Effector CD4-positive, alpha-beta T cell (primary cell): Measurements from ENCODE around the gene ERC2.

Experiments
- DNase-seq: peaks from one replicate; pipeline ENCODE4 v3.0.0-alpha.2; 2020

Gene ERC2

DNA sequence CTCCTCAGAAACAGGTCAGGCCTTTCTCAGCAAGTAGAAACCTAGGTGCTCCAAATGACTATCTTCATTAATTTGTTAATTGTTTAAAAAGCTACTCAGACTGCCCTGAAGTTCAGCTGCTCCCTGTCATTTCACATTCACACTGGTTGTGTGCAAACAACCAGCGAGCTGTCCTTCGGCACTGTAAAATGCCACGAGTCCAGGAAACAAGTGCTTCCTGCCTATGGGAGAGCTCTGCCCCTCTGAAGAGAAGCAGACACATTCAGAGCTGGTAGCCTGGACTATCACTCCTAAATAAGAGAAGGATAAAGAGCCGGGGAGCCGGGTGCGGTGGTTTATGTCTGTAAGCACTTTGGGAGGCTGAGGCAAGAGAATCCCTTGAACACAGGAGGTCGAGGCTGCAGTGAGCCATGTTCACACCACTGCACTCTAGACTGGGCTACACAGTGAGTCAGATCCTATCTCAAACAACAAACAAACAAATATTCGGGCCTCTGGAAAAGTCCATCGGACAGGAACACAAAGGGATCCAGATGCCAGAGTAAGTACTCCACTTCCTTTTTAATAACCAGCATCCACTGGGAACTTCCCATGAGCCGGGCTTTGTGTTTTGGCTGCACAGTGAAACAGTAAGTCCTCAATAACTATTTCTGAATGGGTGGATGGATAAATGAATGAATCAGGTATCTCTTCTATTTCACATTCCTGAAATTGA lies 866.7 kb downstream of the ERC2 start:
- no peak for DNase-seq

DNA sequence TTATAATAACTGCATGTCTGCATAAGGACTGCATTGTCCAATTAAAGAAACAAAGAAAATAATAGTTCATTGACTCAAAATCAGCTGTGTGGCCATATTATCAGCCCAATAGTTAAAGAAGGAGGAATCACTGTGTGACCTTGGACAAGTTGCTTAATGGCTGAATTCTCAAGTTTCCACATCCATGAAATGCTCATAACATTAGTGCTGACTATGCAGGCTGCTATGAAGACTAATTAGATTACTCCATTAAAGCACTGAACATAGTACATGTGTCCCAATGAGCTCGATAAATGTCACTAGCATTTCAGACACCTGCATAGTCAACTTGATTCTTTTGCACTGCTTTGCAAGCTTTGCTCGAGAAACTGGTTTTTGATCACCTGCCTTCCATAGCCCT lies 870.0 kb downstream of the ERC2 start:
- DNase-seq = no peak

DNA sequence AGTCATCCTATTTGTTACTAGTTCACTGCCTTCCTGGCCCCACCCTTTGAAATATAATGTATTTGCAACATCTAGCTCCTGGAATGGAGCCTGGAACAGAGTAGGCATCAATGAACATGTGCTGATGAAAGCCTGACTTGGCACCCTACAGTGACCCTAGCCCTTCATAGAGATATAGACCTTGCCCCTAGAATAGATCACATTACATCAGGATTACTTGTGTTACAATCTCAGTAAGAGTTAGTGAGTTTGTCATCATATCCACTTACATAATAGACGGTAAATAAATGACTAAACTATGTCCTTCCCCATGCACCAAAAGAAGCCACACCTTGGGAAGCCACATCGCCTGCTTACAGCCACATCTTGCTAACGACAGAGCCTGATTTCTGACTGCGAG lies 870.6 kb downstream of the ERC2 start:
- DNase-seq = no peak

DNA sequence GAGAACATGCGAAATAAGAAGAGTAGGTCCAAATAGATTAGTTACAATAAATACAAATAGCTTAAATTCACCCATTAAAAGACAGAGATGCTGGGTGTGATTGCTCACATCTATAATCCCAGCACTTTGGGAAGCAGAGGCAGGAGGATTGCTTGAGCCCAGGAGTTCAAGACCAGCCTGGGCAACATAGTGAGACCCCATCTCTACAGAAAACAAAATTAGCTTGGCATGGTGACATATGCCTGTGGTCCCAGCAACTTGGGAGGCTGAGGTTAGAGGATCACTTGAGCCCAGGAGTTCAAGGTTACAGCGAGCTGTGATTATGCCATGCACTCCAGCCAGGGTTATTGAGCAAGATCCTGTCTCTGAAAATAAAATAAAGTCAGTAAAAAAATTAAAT lies 872.1 kb downstream of the ERC2 start:
- no peak for DNase-seq

DNA sequence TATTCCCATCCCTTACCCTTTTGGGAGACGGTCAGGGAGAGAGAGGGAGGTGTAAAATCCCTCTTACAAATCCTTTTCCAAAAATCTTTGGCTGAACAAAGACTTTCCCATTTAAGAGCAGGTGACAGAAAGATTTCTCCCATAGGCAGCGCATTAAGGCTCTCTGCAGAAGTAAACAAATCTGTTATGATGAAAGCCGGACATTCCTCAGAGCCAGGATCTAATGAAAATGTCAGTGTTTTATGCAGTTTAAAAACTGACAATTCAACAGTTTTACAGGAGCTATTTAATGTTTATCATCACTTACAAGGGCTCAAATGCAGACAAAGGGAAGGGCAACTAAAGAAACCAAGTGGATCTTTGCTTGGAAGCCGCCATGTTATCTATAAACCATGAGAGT lies 872.8 kb downstream of the ERC2 start:
- DNase-seq = no peak

DNA sequence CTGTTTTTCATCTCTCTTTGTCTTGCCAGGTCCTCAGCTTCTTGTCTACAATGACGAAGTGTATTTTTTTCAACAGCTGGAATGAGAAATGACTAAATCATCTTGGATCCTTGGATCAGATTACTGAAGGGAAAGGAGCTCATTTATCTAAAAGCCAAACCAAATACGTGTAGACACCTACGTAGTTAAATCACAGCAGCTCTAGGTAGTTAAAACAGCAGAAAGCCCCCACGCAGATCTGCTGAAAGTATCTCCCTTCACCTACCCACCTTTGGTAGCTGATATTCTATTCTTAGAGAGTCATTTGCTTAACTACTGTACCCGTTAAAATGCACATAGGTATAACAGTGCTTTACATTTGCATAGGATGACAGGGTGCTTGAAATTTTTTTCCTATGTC lies 875.7 kb downstream of the ERC2 start:
- no peak for DNase-seq

DNA sequence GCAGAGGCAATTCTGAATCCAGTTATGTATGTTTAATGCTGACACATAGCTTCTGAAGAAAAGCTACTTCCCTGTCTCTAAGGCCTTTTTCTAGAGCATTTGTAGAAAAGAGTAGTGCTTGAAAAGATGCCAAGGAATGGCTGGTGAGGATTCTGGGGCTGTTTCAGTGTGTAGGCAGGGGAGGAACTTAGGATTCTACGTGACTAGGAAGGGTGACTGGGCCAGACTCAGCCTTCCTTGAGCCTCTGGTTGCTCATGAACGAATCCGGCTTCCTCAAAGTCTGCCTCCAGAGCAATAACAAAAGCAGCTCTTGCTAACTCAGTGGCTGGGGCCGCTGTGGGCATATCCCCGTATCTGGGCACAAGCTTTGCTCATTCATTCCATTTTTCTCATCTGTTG lies 876.4 kb downstream of the ERC2 start:
- DNase-seq = no peak

DNA sequence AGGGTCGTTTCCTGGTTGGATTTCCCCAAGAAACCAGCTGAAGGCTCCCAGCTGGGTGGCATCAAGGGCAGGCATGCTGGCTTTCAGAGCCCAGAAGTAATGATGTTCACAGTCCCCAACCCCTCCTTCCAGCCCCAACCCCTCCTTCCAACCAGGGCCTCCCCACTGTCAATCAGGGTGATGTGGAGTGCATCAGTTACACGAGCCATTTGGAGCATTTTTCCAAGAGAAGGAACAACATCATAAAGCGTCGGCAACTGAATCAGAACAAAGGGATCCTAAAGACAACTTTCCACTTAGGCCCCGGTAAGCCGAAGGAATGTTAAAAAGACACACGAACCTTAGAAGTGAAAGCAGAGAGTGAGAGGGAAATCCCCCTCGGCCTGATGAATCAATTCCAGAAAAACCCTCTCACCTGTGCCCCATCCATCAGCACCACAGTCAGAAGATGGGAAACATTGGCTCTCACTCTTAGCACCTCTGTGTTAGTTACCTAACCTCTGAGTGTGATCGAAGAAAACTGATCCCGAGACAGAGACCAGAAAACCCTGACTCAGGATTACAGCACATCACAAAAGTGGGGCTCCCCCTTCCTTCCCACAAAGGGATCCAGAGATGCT lies 880.0 kb downstream of the ERC2 start:
- DNase-seq = no peak

DNA sequence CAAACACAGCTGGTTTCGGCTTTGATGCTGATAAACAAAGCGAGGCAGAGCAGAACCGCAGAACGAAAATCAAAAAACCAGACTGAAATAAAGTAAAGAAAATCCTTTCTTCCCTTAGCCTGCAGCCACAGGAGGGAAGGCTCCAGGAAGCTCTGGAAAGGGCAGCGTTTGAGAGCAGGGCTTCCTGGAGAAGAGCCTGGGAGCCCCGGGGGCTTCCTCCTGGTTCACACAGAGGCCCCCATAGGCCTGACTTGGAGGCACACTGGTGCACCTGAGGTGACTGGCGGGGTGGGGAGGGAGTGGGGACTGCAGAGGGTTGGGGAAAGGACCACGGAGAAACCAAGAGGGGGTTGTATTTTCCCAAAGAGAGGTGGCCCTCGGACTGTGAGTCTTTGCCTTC lies 882.4 kb downstream of the ERC2 start:
- DNase-seq = no peak

DNA sequence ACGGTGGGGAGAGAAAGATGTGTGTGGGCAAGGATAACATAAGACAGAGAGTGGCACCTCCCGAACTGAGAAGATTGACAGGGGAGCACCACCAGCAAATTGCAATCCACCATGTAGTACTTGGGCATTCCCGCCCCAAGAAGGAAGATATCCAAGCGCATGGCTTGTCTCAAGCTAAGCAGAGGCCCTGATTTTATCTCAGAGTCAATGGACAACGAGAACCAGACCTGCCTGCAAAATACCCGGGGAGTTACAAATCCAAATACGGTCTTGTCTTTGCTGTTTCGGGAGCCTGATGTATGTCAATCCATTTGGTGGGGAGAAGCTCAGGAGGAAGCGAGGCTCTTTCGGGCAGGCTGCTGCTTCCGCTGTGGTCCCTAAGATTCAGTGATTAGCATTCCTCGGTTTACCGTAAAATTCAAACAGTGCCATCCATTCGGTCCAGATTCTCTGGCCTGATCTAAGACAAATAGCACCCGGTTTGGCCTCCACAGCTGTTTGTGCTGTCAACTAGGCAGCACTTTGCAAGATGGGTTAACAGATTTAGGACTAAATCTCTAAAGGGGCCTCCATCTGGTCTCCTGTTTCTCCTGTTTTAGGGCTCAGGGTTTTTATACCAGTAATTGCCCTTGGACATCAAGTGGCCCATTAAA lies 883.4 kb downstream of the ERC2 start:
- DNase-seq = no peak

DNA sequence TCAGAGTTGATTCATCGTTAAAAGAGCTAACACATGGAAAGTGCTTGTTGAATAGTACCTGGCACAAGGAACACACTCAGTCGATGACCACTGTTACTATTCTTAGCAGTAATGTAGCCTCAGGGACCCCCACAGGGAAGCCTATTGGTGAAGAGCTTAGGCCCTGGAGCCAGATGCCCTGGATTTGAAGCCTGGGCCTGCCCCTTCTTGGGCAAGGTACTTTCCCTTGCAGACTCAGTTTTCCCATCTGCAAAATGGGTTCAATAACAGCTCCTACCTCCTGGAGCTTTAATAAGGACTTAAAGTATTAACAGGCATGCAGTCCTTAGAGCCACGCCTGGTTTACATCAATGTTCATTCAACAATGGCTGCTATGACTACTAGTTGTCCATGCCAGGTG lies 884.2 kb downstream of the ERC2 start:
- DNase-seq = no peak

DNA sequence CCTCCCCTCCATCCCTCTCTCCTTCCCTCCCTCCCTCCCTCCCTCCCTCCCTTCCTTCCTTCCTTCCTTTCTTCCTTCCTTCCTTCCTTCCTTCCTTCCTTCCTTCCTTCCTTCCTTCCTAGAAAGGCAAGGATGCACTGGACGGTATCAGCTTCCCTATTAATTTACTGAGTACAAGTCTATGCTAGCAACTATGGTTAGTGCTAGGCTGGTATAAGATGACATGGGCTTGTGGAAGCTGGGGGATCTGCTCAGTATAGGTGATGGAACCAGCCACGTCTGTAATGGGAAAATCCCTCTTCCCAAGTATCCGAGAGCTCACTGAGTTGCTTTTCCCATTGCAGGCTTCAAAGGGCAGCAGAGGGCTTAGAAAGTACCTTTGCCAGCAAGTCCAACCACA lies 884.8 kb downstream of the ERC2 start:
- no peak for DNase-seq

DNA sequence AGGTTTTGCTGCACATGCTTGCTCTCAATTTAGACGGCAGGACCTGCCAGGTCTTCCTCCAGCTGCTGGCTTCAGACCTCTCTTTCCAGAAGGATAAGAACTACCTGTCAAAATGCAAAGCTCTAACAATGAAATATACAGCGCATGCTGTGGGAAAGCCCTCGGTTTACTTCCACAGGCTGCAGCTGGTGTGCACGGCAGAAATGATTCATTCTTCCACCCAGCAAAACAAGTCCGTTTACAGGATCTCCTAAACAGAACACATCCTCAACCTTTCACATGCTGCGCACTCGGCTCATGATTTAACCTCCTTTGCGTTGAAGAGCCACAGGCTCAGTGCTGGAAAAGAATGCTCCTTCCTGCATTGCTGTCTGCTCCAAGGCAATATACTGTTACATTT lies 888.8 kb downstream of the ERC2 start:
- DNase-seq = no peak

DNA sequence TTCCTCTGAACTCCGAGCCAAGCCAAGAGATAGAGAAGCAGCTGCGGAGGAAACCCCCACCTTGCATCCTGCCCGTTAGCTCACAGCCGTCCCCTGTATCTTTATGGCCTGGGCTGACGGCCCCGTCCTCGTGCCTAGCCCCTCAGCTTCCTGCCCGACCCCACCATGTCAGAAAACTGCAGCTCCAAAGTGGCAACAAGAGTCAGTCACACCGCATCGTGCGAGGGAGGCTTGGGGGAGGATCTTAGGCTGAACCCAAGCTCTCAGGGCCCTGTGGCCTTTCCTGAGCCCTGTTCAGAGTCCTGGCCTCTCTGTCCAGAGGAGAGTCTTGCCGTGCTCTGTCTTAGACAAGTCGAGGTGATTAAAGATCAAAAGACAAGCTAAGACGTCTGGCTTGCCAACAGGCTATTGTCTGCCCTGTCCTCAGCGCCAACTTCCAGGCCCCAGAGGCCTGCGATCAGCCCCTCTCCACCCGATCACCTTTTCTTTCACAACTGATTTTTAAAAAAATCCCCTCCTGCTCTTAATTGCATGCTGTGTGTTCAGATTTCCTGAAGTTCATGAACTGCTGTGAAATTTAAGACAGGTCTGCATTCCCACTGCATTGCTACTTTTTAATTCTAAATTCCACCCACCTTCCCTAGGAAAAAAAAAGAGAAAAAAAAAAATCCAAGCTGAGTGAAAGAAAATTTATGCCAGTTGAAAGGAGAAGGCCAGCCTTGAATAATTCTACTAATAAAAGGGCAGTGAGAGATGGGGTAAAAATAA lies 891.5 kb downstream of the ERC2 start:
- no peak for DNase-seq

DNA sequence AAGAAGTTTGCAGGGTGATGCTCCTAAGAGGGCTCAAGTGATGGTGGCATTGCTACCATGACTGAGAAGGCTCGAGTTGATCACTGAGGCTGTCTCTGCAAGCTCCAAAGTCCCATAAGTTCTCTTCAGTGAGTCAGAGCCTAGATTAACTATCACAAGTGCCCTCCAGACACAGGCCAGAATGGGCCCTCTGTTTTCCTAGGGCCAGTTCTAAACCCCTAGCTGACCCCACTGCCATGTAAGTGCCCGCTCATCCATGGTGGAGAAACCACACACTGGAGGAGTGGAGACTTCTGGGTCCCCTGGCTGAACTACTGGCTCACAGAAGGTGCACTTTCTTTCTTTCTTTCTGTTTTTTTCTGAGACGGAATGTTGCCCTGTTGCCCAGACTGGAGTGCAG lies 893.6 kb downstream of the ERC2 start:
- no peak for DNase-seq

DNA sequence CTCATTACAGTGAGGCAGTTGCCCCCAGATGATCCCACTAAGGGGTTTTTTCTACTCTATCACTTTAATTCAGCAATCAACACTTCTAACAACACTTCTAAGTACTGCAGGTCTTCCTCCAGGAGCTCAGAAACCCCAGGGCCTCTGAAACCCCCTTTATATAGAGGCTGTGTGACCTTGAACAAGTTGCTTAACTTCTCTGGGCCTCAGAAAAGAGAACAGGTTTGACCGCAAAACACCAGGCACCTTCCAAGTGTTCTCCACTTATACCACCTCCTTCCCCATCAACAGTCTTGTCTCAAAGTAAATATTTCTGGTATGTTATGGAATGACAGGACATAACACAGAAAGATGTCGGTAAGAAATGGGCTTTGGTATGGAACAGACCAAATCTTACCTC lies 895.5 kb downstream of the ERC2 start:
- no peak for DNase-seq

DNA sequence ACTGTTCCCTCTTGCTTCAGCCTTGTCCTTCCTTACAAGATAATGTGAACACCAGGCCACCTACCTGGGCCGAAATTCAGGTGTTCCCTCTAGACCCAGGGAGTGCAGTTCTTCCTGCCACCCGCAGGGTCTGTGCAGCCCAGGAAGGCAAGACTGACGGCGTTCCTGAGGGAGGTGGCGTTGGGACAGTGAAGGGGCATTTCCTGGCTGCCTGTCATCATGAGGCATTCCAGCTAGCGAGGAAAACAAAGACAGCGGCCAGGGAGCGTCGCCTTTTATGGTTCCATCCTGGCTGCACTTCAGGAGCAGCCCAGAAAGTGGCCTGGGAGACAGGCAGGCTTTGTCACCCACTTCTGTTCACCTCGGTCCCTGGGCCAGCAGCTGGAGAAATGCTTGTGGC lies 896.4 kb downstream of the ERC2 start:
- no peak for DNase-seq

DNA sequence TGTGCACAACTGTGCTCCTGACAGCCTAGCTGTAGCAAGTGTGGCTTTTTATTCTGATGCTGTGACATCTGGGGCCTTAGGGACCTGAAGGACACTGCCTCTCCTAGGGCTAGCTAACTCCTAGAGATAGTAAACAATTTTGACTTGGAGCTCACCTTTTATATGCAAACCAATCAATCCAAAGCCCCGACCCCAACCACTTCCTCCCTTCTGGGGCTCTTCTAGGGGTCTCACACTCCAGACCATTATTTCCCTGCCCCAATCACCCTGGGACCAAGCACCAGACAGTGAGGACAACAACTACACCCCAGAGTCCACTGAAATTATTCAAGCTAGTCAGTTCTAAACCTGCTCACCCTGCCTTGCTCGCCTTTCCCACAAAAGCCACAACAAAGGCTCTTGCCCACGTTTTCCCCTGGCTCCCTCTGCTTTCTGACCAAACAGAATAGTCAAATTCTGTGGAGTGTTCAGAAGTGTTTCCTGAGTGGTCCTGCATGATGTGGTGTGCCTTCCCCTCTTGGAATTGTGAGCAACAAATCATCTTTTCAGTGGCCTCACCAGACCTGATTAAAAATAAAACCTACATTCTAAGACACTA lies 897.0 kb downstream of the ERC2 start:
- DNase-seq = no peak

DNA sequence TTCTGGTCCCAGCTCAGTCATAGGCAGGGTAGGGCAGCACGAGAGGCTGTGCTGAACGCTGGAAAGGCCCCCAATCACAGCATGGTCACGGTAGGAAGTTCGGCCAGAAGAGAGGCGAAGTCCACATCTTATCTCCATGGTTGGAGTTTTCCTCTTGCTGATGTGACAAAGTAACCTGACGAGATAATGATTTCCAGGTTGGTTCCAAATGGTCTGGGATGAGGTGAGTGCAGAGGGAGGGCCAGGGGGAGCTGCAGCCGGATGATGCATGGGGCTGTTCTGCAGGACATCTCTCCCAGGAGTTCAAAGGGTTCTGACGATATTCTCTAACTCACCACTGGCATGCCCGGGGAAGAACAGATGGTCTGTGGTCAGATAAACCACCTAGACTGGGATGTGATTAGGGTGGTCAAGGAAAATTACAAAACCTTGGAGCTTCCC lies 898.0 kb downstream of the ERC2 start:
- no peak for DNase-seq

DNA sequence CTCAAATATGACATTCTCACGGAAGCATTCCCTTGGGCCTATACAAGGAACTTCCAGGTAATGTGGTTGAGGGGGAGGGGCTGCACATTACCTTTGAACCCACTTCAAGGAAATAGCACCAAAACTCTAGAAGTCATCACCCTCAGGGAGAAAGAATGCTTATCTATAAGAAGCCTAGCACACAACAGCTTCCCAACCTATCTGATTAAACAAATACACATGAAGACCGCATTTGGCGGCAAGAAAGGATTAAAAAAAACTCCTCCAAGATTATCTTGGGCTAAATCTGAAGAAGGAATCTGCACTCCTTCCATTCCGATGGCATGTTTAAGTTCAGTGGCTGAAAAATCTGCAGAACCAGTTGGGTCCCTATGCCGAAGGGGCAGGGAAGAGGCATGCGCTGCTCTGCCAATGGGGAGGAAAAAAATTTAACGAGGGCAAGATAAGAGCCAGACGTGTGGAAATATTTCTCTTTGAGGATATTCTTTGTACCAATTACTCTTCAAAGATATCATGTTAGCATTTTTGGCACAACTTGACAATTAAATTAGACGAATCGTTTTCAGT lies 899.2 kb downstream of the ERC2 start:
- DNase-seq = no peak

DNA sequence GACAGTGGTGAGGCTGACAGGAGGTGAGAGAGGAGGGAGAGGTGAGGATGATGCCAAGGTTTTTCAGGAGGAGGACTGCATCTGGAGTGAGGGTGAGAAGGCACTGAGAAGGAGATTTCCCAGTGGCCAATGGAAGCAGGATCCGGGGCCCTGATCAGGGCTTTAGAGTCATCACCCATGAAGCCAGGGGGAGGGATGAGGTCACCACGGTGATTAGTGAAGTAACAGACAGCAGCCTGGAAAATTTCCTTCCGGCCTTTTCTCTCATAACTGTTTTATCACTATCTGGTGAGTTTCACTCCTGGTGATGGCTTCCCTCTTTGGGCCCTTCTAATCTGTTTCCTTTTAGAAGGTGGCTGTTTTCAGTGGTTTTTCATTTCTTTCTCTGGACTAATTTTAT lies 900.7 kb downstream of the ERC2 start:
- DNase-seq = no peak

DNA sequence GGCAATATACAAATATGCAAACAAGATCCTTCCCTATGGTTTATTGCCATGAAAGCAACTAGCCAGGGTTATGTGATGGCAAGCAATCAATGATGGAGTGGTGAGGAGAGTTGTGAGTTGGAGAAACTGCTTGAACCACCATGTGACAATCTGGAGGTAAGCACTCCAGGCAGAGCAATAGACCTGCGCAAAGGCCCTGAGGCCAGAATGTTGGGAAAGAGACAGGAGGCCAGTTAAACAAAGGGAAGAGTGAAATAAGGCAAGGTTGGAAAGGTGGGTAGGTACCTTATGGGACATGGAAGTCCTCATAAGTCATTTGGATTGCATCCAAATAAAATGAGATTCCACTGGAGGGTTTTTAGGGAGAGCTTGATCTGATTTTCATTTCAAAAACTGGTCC lies 901.1 kb downstream of the ERC2 start:
- no peak for DNase-seq

DNA sequence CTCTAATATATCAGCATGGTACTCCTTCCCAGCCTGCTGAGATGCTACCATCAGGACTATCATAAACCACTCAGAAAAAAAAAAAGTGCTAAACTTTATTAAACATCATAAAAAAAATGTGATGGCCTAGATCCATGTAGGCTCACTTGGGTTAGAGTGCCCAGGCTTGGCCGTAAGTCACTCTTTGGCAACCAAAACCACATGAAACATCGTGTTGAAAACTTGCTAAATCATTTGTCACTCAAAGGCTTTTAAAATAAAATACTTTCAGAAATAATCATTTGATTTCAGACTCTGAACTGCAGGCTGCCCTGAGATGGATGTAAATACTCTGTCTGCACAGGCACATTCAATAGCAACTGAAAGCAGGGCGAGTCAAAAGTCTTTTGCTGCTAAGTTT lies 902.7 kb downstream of the ERC2 start:
- DNase-seq = no peak
